Measurements from ENCODE around the gene MYO5B. TPM values are rescaled to one million over a fixed set of nuclear protein-coding genes. Genes with fewer than 3 reads are reported as not detected.

Gene MYO5B
- total and polyA plus RNA-seq, 2 of the 4 experiments (the other 2 are of a cell fraction): 0.24 to 0.54 TPM

DNA sequence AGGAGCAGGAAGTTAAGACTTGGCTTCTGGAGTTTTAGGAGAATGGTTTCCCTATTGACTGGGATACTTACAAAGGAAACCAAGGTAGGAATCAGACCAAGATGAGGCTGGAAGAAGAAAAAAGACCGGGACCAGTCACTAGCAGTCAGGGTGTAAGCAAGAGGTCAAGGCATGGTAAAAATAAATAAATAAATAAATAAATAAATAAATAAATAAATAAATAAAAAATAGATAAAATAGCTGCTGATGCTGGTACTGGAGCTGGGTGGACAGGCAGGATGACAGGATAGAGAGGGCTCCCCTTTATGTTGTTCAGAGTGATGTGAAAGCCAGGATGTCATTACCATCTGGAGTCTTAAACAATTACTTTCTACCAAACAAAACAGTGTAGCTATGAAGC lies 89.9 kb downstream of the MYO5B start:
- WGBS, 2 experiments (ENCODE audit: extremely low coverage in 2 of 2, insufficient read length in 1 of 2): no CpG with 5 or more reads among the region's 1 CpG

More for the DNA sequence above, 89.9 kb downstream of the MYO5B start:
- no peak overlapping the region for H2AK5ac ChIP-seq (ENCODE audit: low read depth, low read length)
- H2BK15ac ChIP-seq (ENCODE audit: low read depth, low read length): no peak overlapping the region
- no peaks in the 10 kb centered on the region for H3K9me3 ChIP-seq (ENCODE audit: control insufficient read depth, insufficient read depth, low read length)
- H4K8ac ChIP-seq (ENCODE audit: low read depth in 2 of 2, low read length in 2 of 2): no peak overlapping the region
- no peak overlapping the region for H2BK20ac ChIP-seq (ENCODE audit: low read depth, low read length)
- no peak overlapping the region for H3K4me2 ChIP-seq (ENCODE audit: low read depth, low read length)
- H4K91ac ChIP-seq (ENCODE audit: insufficient read depth, low read depth, low read length): no peak overlapping the region
- H3K18ac ChIP-seq (ENCODE audit: low read depth, low read length): no peak overlapping the region
- no peak overlapping the region for H3K4ac ChIP-seq (ENCODE audit: low read depth, low read length)
- dilution Hi-C loops (cut with HindIII; ENCODE audit: low sequenced_read_pairs, unreplicated experiment): no loop called here
- TF ChIP-seq CEBPB (IDR thresholded peaks at IDR 0.05; ENCODE audit: low read depth, low read length) (no peak), CHD1 (IDR thresholded peaks at IDR 0.05; ENCODE audit: low read depth, low read length) (no peak), MXI1 (IDR thresholded peaks at IDR 0.05; ENCODE audit: borderline replicate concordance, low read depth, low read length) (no peak), MAZ (IDR thresholded peaks at IDR 0.05; ENCODE audit: borderline replicate concordance, low read depth, low read length) (no peak), FOS (IDR thresholded peaks at IDR 0.05; ENCODE audit: low read depth, low read length) (no peak), POLR2A (IDR thresholded peaks at IDR 0.05; ENCODE audit: low read depth, low read length) (no peak), SMC3 (IDR thresholded peaks at IDR 0.05; ENCODE audit: low read depth, low read length) (no peak), RCOR1 (IDR thresholded peaks at IDR 0.05; ENCODE audit: insufficient replicate concordance, low read length) (no peak), BHLHE40 (IDR thresholded peaks at IDR 0.05; ENCODE audit: low read depth, low read length) (no peak), MAFK (IDR thresholded peaks at IDR 0.05; ENCODE audit: low read depth, low read length) (no peak), RAD21 (IDR thresholded peaks at IDR 0.05; ENCODE audit: low read length) (no peak), NFE2L2 (IDR thresholded peaks at IDR 0.05; ENCODE audit: low read depth, low read length) (no peak), RFX5 (IDR thresholded peaks at IDR 0.05; ENCODE audit: low read depth, low read length) (no peak)
- TF ChIP-seq, protein P1, sequence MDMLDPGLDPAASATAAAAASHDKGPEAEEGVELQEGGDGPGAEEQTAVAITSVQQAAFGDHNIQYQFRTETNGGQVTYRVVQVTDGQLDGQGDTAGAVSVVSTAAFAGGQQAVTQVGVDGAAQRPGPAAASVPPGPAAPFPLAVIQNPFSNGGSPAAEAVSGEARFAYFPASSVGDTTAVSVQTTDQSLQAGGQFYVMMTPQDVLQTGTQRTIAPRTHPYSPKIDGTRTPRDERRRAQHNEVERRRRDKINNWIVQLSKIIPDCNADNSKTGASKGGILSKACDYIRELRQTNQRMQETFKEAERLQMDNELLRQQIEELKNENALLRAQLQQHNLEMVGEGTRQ (IDR thresholded peaks at IDR 0.05; ENCODE audit: low read depth, low read length): no peak
- TF ChIP-seq, protein P2, sequence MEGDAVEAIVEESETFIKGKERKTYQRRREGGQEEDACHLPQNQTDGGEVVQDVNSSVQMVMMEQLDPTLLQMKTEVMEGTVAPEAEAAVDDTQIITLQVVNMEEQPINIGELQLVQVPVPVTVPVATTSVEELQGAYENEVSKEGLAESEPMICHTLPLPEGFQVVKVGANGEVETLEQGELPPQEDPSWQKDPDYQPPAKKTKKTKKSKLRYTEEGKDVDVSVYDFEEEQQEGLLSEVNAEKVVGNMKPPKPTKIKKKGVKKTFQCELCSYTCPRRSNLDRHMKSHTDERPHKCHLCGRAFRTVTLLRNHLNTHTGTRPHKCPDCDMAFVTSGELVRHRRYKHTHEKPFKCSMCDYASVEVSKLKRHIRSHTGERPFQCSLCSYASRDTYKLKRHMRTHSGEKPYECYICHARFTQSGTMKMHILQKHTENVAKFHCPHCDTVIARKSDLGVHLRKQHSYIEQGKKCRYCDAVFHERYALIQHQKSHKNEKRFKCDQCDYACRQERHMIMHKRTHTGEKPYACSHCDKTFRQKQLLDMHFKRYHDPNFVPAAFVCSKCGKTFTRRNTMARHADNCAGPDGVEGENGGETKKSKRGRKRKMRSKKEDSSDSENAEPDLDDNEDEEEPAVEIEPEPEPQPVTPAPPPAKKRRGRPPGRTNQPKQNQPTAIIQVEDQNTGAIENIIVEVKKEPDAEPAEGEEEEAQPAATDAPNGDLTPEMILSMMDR (conservative IDR thresholded peaks at IDR 0.05; ENCODE audit: low read depth, low read length): no peak
- TF ChIP-seq, protein P3, sequence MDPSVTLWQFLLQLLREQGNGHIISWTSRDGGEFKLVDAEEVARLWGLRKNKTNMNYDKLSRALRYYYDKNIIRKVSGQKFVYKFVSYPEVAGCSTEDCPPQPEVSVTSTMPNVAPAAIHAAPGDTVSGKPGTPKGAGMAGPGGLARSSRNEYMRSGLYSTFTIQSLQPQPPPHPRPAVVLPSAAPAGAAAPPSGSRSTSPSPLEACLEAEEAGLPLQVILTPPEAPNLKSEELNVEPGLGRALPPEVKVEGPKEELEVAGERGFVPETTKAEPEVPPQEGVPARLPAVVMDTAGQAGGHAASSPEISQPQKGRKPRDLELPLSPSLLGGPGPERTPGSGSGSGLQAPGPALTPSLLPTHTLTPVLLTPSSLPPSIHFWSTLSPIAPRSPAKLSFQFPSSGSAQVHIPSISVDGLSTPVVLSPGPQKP (IDR thresholded peaks at IDR 0.05; ENCODE audit: borderline replicate concordance, low read depth, low read length): no peak
- H4K20me1 ChIP-seq (ENCODE audit: insufficient read depth, low read length): no peaks in the 10 kb centered on the region
- H3K36me3 ChIP-seq (ENCODE audit: control insufficient read depth, insufficient read depth, low read length): no peaks in the 10 kb centered on the region
- H2BK5ac ChIP-seq (ENCODE audit: low read depth, low read length, poor library complexity, severe bottlenecking): no peak overlapping the region
- H2AK9ac ChIP-seq (replicated peaks; ENCODE audit: low read depth, low read length, poor library complexity): no peak overlapping the region
- in situ Hi-C loops (cut with MboI; ENCODE audit: low sequenced_read_pairs): no loop called here
- no peaks in the 10 kb centered on the region for H3K9me1 ChIP-seq (ENCODE audit: insufficient read depth, low read length)
- no peak for DNase-seq
- no peaks in the 10 kb centered on the region for H3K79me1 ChIP-seq (ENCODE audit: low read depth in 1 of 2, low read length in 2 of 2)
- H3K56ac ChIP-seq (ENCODE audit: extremely low read depth, insufficient read depth, low read length): no peak overlapping the region
- no peak overlapping the region for H3K9ac ChIP-seq (ENCODE audit: low read depth, low read length)
- intact Hi-C loops (cut with micrococcal nuclease): no loop called here
- ChIA-PET POLR2A (ENCODE audit: unreplicated experiment) (no interaction called here), CTCF (no interaction called here)
- H4K5ac ChIP-seq (ENCODE audit: low read depth, low read length): no peak overlapping the region
- no peak overlapping the region for H2AFZ ChIP-seq (replicated peaks; ENCODE audit: low read length, poor library complexity)
- H3K27ac ChIP-seq (ENCODE audit: insufficient read depth, low read length): no peak overlapping the region
- no TSS peak for BruUV-seq (replicated peaks)
- H3K4me1 ChIP-seq (ENCODE audit: control insufficient read depth, insufficient read depth, low read length): no peaks in the 10 kb centered on the region
- no peak overlapping the region for H3K4me3 ChIP-seq (ENCODE audit: insufficient read depth, low read depth, low read length)
- ATAC-seq (ENCODE audit: low read depth): no peak
- H3K23ac ChIP-seq (ENCODE audit: low read depth, low read length): no peak overlapping the region
- H3K14ac ChIP-seq (replicated peaks; ENCODE audit: low read depth, low read length): no peak overlapping the region
- no peak overlapping the region for H2BK120ac ChIP-seq (ENCODE audit: low read depth, low read length)
- no peaks in the 10 kb centered on the region for H3K27me3 ChIP-seq (ENCODE audit: control insufficient read depth, insufficient read depth, low read length)

Data from IMR-90 (cell line).